Loucy (cell line): Measurements from ENCODE around the gene SEMA5A.

Source experiments
- CTCF ChIP-seq: fragments of 200-600 bp; sonication (generic); conservative IDR thresholded peaks from 2 replicates; pipeline ENCODE4 v1.5.1; 2014; ENCODE audit warnings: mild to moderate bottlenecking, antibody characterized with exemption, low read length
- EZH2phosphoT487 ChIP-seq: fragments of 200-600 bp; IDR thresholded peaks from 2 replicates; pipeline ENCODE4 v1.6.1; 2018; ENCODE audit warnings: antibody characterized with exemption, mild to moderate bottlenecking, moderate library complexity, borderline replicate concordance

GRCh38 chr5:9264301-9264700, 281.6 kb downstream of the SEMA5A start:
- TF ChIP-seq CTCF, result no peak
- no peak for TF ChIP-seq EZH2phosphoT487
